ENCODE data around the gene KRT40. TPM values are rescaled to one million over a fixed set of nuclear protein-coding genes. Genes with fewer than 3 reads are reported as not detected.

The KRT40 gene
- total RNA-seq, 1 experiment from 2014 or later: not detected

DNA sequence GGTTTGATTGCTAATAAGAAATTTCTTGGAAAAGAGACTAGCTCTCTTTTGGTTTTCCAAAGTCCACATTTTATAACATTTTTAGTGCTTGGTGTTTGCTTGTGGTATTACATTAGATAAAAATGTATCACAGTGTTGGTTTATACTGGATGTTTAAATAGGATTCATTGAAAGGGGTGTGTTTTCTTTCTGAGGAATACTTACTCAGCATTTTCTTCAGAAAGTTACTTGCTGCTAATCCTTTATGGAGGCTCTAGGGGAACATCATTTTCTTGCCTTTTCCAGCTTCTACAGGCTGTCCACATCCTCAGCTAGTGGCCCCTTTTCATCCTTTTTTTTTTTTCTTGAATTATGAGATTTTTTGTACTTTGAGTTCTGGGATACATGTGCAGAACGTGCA lies 16.5 kb downstream of the KRT40 start:
- H3K27ac ChIP-seq (ENCODE audit: low read length): no peak overlapping the region
- H3K36me3 ChIP-seq (ENCODE audit: insufficient read depth, low read length): no peaks in the 10 kb centered on the region
- H2AFZ ChIP-seq (ENCODE audit: low read length): no peak overlapping the region

DNA sequence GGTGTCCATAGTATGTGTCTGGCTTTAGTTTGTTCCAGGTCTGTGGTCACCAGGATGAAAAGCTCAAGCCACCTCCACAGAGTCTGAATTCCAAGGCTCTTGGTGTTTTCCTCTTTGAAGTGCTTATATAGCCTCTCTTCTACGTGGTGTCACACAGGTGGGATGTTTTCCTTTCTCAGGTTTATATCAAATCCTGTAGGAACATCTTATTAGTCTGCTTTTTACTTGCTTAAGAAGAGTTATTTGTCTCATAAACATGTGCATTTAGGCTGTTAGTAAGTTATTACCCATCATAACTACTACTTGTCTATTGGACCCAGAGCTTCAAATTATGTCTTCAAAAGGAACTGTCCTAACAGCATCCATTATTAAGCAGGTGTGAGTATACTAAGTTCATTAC lies 17.3 kb downstream of the KRT40 start, which contains the start of gene KRT39:
Gene KRT39, minus strand, starts transcription at position 101 of the 400 bp plus-strand sequence. Its CDS starts 92 bp downstream, at position 9.
- Histone ChIP-seq H3K36me3 (ENCODE audit: insufficient read depth, low read length) (no peaks in the 10 kb centered on the region), H3K4me1 (ENCODE audit: low read length) (no peaks in the 10 kb centered on the region), H3K9ac (ENCODE audit: low read length) (no peak within 1 kb of the TSS), H3K9me2 (replicated peaks; ENCODE audit: insufficient read depth, low read length) (no peaks in the 10 kb centered on the region), H3K9me3 (ENCODE audit: low read length) (no peaks in the 10 kb centered on the region), H3K4me3 (ENCODE audit: low read length) (no peak within 1 kb of the TSS), H3K27ac (ENCODE audit: low read length) (no peak within 1 kb of the TSS), H3K79me2 (ENCODE audit: low read length) (no peaks in the 10 kb centered on the region), H2AFZ (ENCODE audit: low read length) (no peak within 1 kb of the TSS), H3K27me3 (ENCODE audit: low read length) (no peaks in the 10 kb centered on the region), H3K4me2 (ENCODE audit: low read depth, low read length, poor library complexity, severe bottlenecking) (no peak within 1 kb of the TSS), H4K20me1 (ENCODE audit: insufficient read depth, low read depth, low read length) (no peaks in the 10 kb centered on the region)
- DNase-seq: no peak

More for the DNA sequence above, 16.5 kb downstream of the KRT40 start:
- Histone ChIP-seq H3K9ac (ENCODE audit: low read length) (no peak overlapping the region), H3K79me2 (ENCODE audit: low read length) (no peaks in the 10 kb centered on the region), H3K9me3 (ENCODE audit: low read length) (no peaks in the 10 kb centered on the region), H3K27me3 (ENCODE audit: low read length) (no peaks in the 10 kb centered on the region), H3K9me2 (replicated peaks; ENCODE audit: insufficient read depth, low read length) (no peaks in the 10 kb centered on the region), H3K4me2 (ENCODE audit: low read depth, low read length, poor library complexity, severe bottlenecking) (no peak overlapping the region), H4K20me1 (ENCODE audit: insufficient read depth, low read depth, low read length) (no peaks in the 10 kb centered on the region), H3K4me1 (ENCODE audit: low read length) (no peaks in the 10 kb centered on the region), H3K4me3 (ENCODE audit: low read length) (no peak overlapping the region)
- no peak for DNase-seq

DNA sequence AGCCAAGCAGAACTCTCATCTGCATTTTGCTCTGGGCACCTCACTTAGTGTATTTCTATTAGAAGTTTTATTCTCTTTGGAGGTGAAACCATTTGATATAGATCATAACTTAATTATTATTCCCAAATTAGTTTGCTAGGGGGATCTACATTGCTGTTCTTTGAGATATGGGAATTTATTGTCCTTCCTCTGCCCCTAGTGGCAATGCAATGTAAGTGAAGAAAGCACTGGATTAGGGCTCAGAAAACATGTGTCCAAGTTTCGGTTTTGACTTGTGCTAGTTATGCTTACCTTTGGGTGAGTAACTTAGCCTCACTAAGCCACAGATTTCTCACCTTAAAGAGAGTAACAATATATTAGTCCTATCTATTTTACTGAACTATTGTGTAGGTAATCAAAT lies 20.3 kb downstream of the KRT40 start:
- peak; percentile 44 for DNase-seq
- Histone ChIP-seq H4K20me1 (ENCODE audit: insufficient read depth, low read depth, low read length) (no peaks in the 10 kb centered on the region), H3K79me2 (ENCODE audit: low read length) (no peaks in the 10 kb centered on the region), H2AFZ (ENCODE audit: low read length) (no peak overlapping the region), H3K4me2 (ENCODE audit: low read depth, low read length, poor library complexity, severe bottlenecking) (no peak overlapping the region), H3K9me3 (ENCODE audit: low read length) (no peaks in the 10 kb centered on the region), H3K9me2 (replicated peaks; ENCODE audit: insufficient read depth, low read length) (no peaks in the 10 kb centered on the region), H3K4me3 (ENCODE audit: low read length) (no peak overlapping the region), H3K27ac (ENCODE audit: low read length) (no peak overlapping the region), H3K4me1 (ENCODE audit: low read length) (no peaks in the 10 kb centered on the region), H3K36me3 (ENCODE audit: insufficient read depth, low read length) (no peaks in the 10 kb centered on the region), H3K27me3 (ENCODE audit: low read length) (no peaks in the 10 kb centered on the region), H3K9ac (ENCODE audit: low read length) (no peak overlapping the region)

DNA sequence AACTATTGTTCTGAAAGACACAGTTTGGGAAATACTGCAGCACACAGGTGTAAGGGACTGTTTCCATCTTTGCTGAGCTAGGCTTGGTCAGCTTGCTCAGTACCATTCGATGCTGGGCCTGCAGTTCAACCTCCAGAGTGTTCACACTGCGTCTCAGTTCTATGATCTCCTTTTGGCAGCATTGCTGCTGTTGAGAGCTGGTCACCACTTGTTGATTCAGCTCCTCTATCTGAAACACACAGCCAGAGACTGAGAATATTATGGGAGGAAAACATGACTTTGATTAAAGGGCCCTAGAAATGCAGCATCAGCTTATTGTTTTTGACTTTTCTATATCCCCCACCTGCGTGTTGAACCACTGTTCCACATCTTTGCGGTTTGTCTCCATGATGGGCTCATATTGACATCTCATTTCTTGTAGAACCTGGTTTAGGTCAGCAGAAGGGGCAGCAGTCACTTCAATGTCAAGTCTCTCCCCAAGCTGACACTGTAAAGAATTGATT lies 22.0 kb downstream of the KRT40 start:
- Histone ChIP-seq H3K27ac (ENCODE audit: low read length) (no peak overlapping the region), H3K79me2 (ENCODE audit: low read length) (no peaks in the 10 kb centered on the region), H3K9me2 (replicated peaks; ENCODE audit: insufficient read depth, low read length) (no peaks in the 10 kb centered on the region), H3K4me3 (ENCODE audit: low read length) (no peak overlapping the region), H3K36me3 (ENCODE audit: insufficient read depth, low read length) (no peaks in the 10 kb centered on the region), H3K27me3 (ENCODE audit: low read length) (no peaks in the 10 kb centered on the region), H3K9ac (ENCODE audit: low read length) (no peak overlapping the region), H2AFZ (ENCODE audit: low read length) (no peak overlapping the region), H4K20me1 (ENCODE audit: insufficient read depth, low read depth, low read length) (no peaks in the 10 kb centered on the region), H3K4me1 (ENCODE audit: low read length) (no peaks in the 10 kb centered on the region), H3K4me2 (ENCODE audit: low read depth, low read length, poor library complexity, severe bottlenecking) (no peak overlapping the region), H3K9me3 (ENCODE audit: low read length) (no peaks in the 10 kb centered on the region)
- no peak for DNase-seq

GRCh38 chr17:40961591-40961990 lies 22.5 kb downstream of the KRT40 start:
- Histone ChIP-seq H3K27ac (ENCODE audit: low read length) (no peak overlapping the region), H3K79me2 (ENCODE audit: low read length) (no peaks in the 10 kb centered on the region), H3K36me3 (ENCODE audit: insufficient read depth, low read length) (no peaks in the 10 kb centered on the region), H3K9me3 (ENCODE audit: low read length) (no peaks in the 10 kb centered on the region), H3K4me1 (ENCODE audit: low read length) (no peaks in the 10 kb centered on the region), H3K4me2 (ENCODE audit: low read depth, low read length, poor library complexity, severe bottlenecking) (no peak overlapping the region), H3K27me3 (ENCODE audit: low read length) (no peaks in the 10 kb centered on the region), H3K4me3 (ENCODE audit: low read length) (no peak overlapping the region), H2AFZ (ENCODE audit: low read length) (no peak overlapping the region), H4K20me1 (ENCODE audit: insufficient read depth, low read depth, low read length) (no peaks in the 10 kb centered on the region), H3K9me2 (replicated peaks; ENCODE audit: insufficient read depth, low read length) (no peaks in the 10 kb centered on the region), H3K9ac (ENCODE audit: low read length) (no peak overlapping the region)
- no peak for DNase-seq

GRCh38 chr17:40960144-40960543 lies 24.0 kb downstream of the KRT40 start:
- no peak overlapping the region for H3K4me2 ChIP-seq (ENCODE audit: low read depth, low read length, poor library complexity, severe bottlenecking)
- no peak for DNase-seq
- H3K9ac ChIP-seq (ENCODE audit: low read length): no peak overlapping the region
- H2AFZ ChIP-seq (ENCODE audit: low read length): no peak overlapping the region
- no peaks in the 10 kb centered on the region for H3K9me3 ChIP-seq (ENCODE audit: low read length)
- H3K79me2 ChIP-seq (ENCODE audit: low read length): no peaks in the 10 kb centered on the region
- no peak overlapping the region for H3K4me3 ChIP-seq (ENCODE audit: low read length)
- no peaks in the 10 kb centered on the region for H3K36me3 ChIP-seq (ENCODE audit: insufficient read depth, low read length)
- no peak overlapping the region for H3K27ac ChIP-seq (ENCODE audit: low read length)
- no peaks in the 10 kb centered on the region for H3K9me2 ChIP-seq (replicated peaks; ENCODE audit: insufficient read depth, low read length)
- H3K4me1 ChIP-seq (ENCODE audit: low read length): no peaks in the 10 kb centered on the region
- no peaks in the 10 kb centered on the region for H3K27me3 ChIP-seq (ENCODE audit: low read length)
- no peaks in the 10 kb centered on the region for H4K20me1 ChIP-seq (ENCODE audit: insufficient read depth, low read depth, low read length)

GRCh38 chr17:40958086-40958953 lies 25.8 kb downstream of the KRT40 start:
- Histone ChIP-seq H3K9me3 (ENCODE audit: low read length) (no peaks in the 10 kb centered on the region), H3K4me1 (ENCODE audit: low read length) (no peaks in the 10 kb centered on the region), H3K4me2 (ENCODE audit: low read depth, low read length, poor library complexity, severe bottlenecking) (no peak overlapping the region), H3K9ac (ENCODE audit: low read length) (no peak overlapping the region), H3K27ac (ENCODE audit: low read length) (no peak overlapping the region), H3K4me3 (ENCODE audit: low read length) (no peak overlapping the region), H3K27me3 (ENCODE audit: low read length) (no peaks in the 10 kb centered on the region), H3K36me3 (ENCODE audit: insufficient read depth, low read length) (no peaks in the 10 kb centered on the region), H4K20me1 (ENCODE audit: insufficient read depth, low read depth, low read length) (no peaks in the 10 kb centered on the region), H2AFZ (ENCODE audit: low read length) (no peak overlapping the region), H3K9me2 (replicated peaks; ENCODE audit: insufficient read depth, low read length) (no peaks in the 10 kb centered on the region), H3K79me2 (ENCODE audit: low read length) (no peaks in the 10 kb centered on the region)
- no peak for DNase-seq

DNA sequence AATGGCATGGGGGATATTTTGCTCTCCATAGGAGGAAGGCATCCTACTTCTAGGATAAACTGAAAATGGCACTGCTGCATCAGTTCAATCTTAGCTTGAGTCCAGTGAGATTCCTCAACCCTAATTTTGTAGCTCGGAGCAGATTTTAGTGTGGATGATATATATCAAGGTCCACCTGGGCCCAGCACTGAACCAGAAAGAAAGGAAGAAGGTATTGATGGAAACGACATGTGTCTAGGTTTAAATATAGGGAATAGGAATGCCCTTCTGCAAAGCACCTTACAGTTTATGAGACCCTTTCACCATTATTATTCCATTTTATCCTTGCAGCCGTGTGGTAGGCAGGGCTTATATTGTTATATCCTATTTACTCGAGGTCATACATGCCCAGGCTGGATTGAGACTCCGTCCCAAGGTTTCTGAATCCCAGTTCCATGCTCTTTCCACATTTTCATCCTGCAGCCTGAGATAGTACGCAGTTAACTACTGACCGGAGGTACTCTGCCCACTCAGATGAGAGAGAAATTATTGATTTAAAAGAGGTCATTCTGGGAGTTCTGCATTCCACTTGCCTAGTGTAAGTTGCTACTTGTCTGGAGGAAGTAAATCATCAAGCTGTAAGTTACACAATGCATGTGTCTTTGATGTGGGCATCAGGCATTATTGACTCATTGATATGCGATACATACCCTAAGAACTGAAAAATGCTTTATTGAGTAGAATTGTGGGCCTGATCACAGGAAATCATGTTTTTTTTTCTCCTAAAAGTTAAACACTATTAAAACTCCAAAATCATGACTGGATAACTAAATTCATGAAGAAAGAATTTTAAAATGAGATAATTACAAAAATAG lies 27.5 kb downstream of the KRT40 start:
- Histone ChIP-seq H2AFZ (ENCODE audit: low read length) (no peak overlapping the region), H3K9ac (ENCODE audit: low read length) (no peak overlapping the region), H3K4me2 (ENCODE audit: low read depth, low read length, poor library complexity, severe bottlenecking) (no peak overlapping the region), H3K27ac (ENCODE audit: low read length) (no peak overlapping the region), H4K20me1 (ENCODE audit: insufficient read depth, low read depth, low read length) (no peaks in the 10 kb centered on the region), H3K27me3 (ENCODE audit: low read length) (no peaks in the 10 kb centered on the region), H3K9me3 (ENCODE audit: low read length) (no peaks in the 10 kb centered on the region), H3K79me2 (ENCODE audit: low read length) (no peaks in the 10 kb centered on the region), H3K36me3 (ENCODE audit: insufficient read depth, low read length) (no peaks in the 10 kb centered on the region), H3K4me1 (ENCODE audit: low read length) (no peaks in the 10 kb centered on the region; the same call in 1 of the 2 replicates), H3K4me3 (ENCODE audit: low read length) (no peak overlapping the region), H3K9me2 (replicated peaks; ENCODE audit: insufficient read depth, low read length) (no peaks in the 10 kb centered on the region)
- DNase-seq: no peak

Measured in Karpas-422 (cell line).